Trophoblast cell (in vitro differentiated cells and primary cell): ENCODE data around the gene FLT1.
A peak's percentile ranks its signal among the peaks of the same experiment; 100 is the strongest.

Source experiments
- DNase-seq, 2 donors: peaks; one replicate each; pipeline ENCODE4 v3.0.0-alpha.2; 2016
- H2AFZ ChIP-seq: 2 replicates; pipeline ENCODE4 v1.6.1; 2013; ENCODE audit warnings: low read length, moderate library complexity, mild to moderate bottlenecking; ENCODE audit not compliant: insufficient read depth, poor library complexity
- H2AK5ac ChIP-seq: 2 replicates; pipeline ENCODE4 v1.6.1; 2013; ENCODE audit warnings: mild to moderate bottlenecking, low read length
- H2BK120ac ChIP-seq: 2 replicates; pipeline ENCODE4 v1.6.1; 2013; ENCODE audit warnings: low read length, mild to moderate bottlenecking, moderate library complexity; ENCODE audit not compliant: insufficient read depth, poor library complexity
- H2BK12ac ChIP-seq: 2 replicates; pipeline ENCODE4 v1.6.1; 2013; ENCODE audit warnings: mild to moderate bottlenecking, low read length, moderate library complexity
- H2BK5ac ChIP-seq: 2 replicates; pipeline ENCODE4 v1.6.1; 2013; ENCODE audit warnings: low read length, low read depth, moderate library complexity, mild to moderate bottlenecking; ENCODE audit not compliant: poor library complexity
- H3K14ac ChIP-seq: 2 replicates; pipeline ENCODE4 v1.6.1; 2013; ENCODE audit warnings: mild to moderate bottlenecking, low read length
- H3K18ac ChIP-seq: 2 replicates; pipeline ENCODE4 v1.6.1; 2013; ENCODE audit warnings: mild to moderate bottlenecking, low read length
- H3K23ac ChIP-seq: 2 replicates; pipeline ENCODE4 v1.6.1; 2013; ENCODE audit warnings: low read length
- H3K27ac ChIP-seq: 2 replicates; pipeline ENCODE4 v1.5.1; 2013; ENCODE audit warnings: low read depth, mild to moderate bottlenecking, inconsistent platforms, low read length, moderate library complexity
- H3K27me3 ChIP-seq: 2 replicates; pipeline ENCODE4 v1.6.1; 2013; ENCODE audit warnings: inconsistent platforms, mild to moderate bottlenecking, low read length, moderate library complexity; ENCODE audit not compliant: insufficient read depth
- H3K36me3 ChIP-seq, 2 experiments: 1 replicate in 1 of 2; 2 replicates in 1 of 2; pipeline ENCODE4 v1.6.1; 2013; ENCODE audit warnings: low read length in 2 of 2, mild to moderate bottlenecking in 2 of 2, moderate library complexity in 1 of 2; ENCODE audit not compliant: insufficient read depth in 2 of 2, control insufficient read depth in 1 of 2
- H3K4ac ChIP-seq: 2 replicates; pipeline ENCODE4 v1.6.1; 2013; ENCODE audit warnings: low read depth, mild to moderate bottlenecking, low read length, moderate library complexity
- H3K4me1 ChIP-seq, 2 experiments: 1 replicate in 1 of 2; 2 replicates in 1 of 2; pipeline ENCODE4 v1.6.1; 2013; ENCODE audit warnings: low read length in 2 of 2, mild to moderate bottlenecking in 2 of 2, moderate library complexity in 1 of 2; ENCODE audit not compliant: insufficient read depth in 2 of 2, control insufficient read depth in 1 of 2
- H3K4me2 ChIP-seq: 2 replicates; pipeline ENCODE4 v1.6.1; 2013; ENCODE audit warnings: inconsistent platforms, mild to moderate bottlenecking, low read length, moderate library complexity
- H3K4me3 ChIP-seq: 2 replicates; pipeline ENCODE4 v1.5.1; 2013; ENCODE audit warnings: mild to moderate bottlenecking, low read depth, low read length, inconsistent platforms
- H3K79me1 ChIP-seq: one replicate; pipeline ENCODE4 v1.6.1; 2013; ENCODE audit warnings: low read length
- H3K79me2 ChIP-seq: 2 replicates; pipeline ENCODE4 v1.6.1; 2013; ENCODE audit warnings: low read length, mild to moderate bottlenecking; ENCODE audit not compliant: control insufficient read depth, insufficient read depth, poor library complexity
- H3K9ac ChIP-seq: 2 replicates; pipeline ENCODE4 v1.6.1; 2013; ENCODE audit warnings: mild to moderate bottlenecking, low read length
- H3K9me3 ChIP-seq: 2 replicates; pipeline ENCODE4 v1.6.1; 2013; ENCODE audit warnings: low read depth, mild to moderate bottlenecking, control low read depth, inconsistent platforms, low read length; ENCODE audit not compliant: insufficient read depth
- H4K12ac ChIP-seq: 2 replicates; pipeline ENCODE4 v1.6.1; 2013; ENCODE audit warnings: low read depth, mild to moderate bottlenecking, low read length, moderate library complexity
- H4K8ac ChIP-seq: 2 replicates; pipeline ENCODE4 v1.6.1; 2013; ENCODE audit warnings: low read depth, mild to moderate bottlenecking, low read length, moderate library complexity
- H4K91ac ChIP-seq: one replicate; pipeline ENCODE4 v1.6.1; 2013; ENCODE audit warnings: low read depth, mild to moderate bottlenecking, low read length, moderate library complexity
- WGBS: extraction: QIAGEN DNeasy Blood & Tissue Kit; methylation state at CpG from one replicate; pipeline ENCODE4 v1.1.7; 2013; ENCODE audit warnings: missing lambda C conversion rate; ENCODE audit not compliant: insufficient read length, insufficient coverage; ENCODE audit errors: extremely low coverage; 5-methylcytosine and 5-hydroxymethylcytosine counted together

Gene FLT1

GRCh38 chr13:28423010-28423409 lies 71.9 kb downstream of the FLT1 start:
- Histone ChIP-seq H4K8ac (no peak overlapping the region), H2BK120ac (no peak overlapping the region), H3K4me2 (no peak overlapping the region), H3K36me3 (peaks cover 0 to 2% of the 10 kb centered on the region in 2 experiments), H2BK12ac (no peak overlapping the region), H3K9me3 (no peaks in the 10 kb centered on the region), H3K27me3 (no peaks in the 10 kb centered on the region), H3K18ac (no peak overlapping the region), H2AFZ (no peak overlapping the region), H3K27ac (no peak overlapping the region), H4K12ac (no peak overlapping the region), H2AK5ac (no peak overlapping the region), H3K4me1 (no peaks in the 10 kb centered on the region), H3K14ac (no peak overlapping the region), H3K4me3 (no peak overlapping the region), H3K23ac (no peak overlapping the region), H3K9ac (no peak overlapping the region), H3K79me1 (no peaks in the 10 kb centered on the region), H3K79me2 (no peaks in the 10 kb centered on the region), H2BK5ac (no peak overlapping the region), H4K91ac (no peak overlapping the region), H3K4ac (no peak overlapping the region)
- DNase-seq: no peak
- no CpG with 5 or more reads among the region's 5 CpGs for WGBS

GRCh38 chr13:28421676-28422410 lies 73.1 kb downstream of the FLT1 start:
- no peak overlapping the region for H2BK5ac ChIP-seq
- no peaks in the 10 kb centered on the region for H3K4me1 ChIP-seq
- H3K9me3 ChIP-seq: no peaks in the 10 kb centered on the region
- no peaks in the 10 kb centered on the region for H3K36me3 ChIP-seq
- no peak overlapping the region for H3K14ac ChIP-seq
- H3K4me2 ChIP-seq: no peak overlapping the region
- H3K79me1 ChIP-seq: no peaks in the 10 kb centered on the region
- no peak overlapping the region for H4K8ac ChIP-seq
- WGBS: no CpG with 5 or more reads among the region's 7 CpGs
- H2BK120ac ChIP-seq: no peak overlapping the region
- no peak overlapping the region for H3K23ac ChIP-seq
- no peak overlapping the region for H3K4ac ChIP-seq
- no peak overlapping the region for H2BK12ac ChIP-seq
- no peaks in the 10 kb centered on the region for H3K79me2 ChIP-seq
- no peak overlapping the region for H2AK5ac ChIP-seq
- no peak overlapping the region for H4K91ac ChIP-seq
- H3K4me3 ChIP-seq: no peak overlapping the region
- DNase-seq: no peak
- H3K27me3 ChIP-seq: no peaks in the 10 kb centered on the region
- no peak overlapping the region for H3K18ac ChIP-seq
- H3K9ac ChIP-seq: no peak overlapping the region
- H4K12ac ChIP-seq: no peak overlapping the region
- H2AFZ ChIP-seq: no peak overlapping the region
- H3K27ac ChIP-seq: no peak overlapping the region

- no peak overlapping the region for H3K23ac ChIP-seq
- no peak overlapping the region for H3K9ac ChIP-seq
- H2AFZ ChIP-seq: no peak overlapping the region
- no peak overlapping the region for H3K27ac ChIP-seq
- no peak overlapping the region for H2BK5ac ChIP-seq
- H3K4me1 ChIP-seq: no peaks in the 10 kb centered on the region
- H2BK12ac ChIP-seq: no peak overlapping the region
- no peaks in the 10 kb centered on the region for H3K27me3 ChIP-seq
- no peak overlapping the region for H3K4ac ChIP-seq
- H2BK120ac ChIP-seq: no peak overlapping the region
- no peak overlapping the region for H3K4me2 ChIP-seq
- H3K14ac ChIP-seq: no peak overlapping the region
- no CpG with 5 or more reads among the region's 4 CpGs for WGBS
- no peak overlapping the region for H3K4me3 ChIP-seq
- H4K8ac ChIP-seq: no peak overlapping the region
- no peaks in the 10 kb centered on the region for H3K79me1 ChIP-seq
- DNase-seq: no peak
- no peaks in the 10 kb centered on the region for H3K79me2 ChIP-seq
- no peak overlapping the region for H3K18ac ChIP-seq
- H4K12ac ChIP-seq: no peak overlapping the region
- H4K91ac ChIP-seq: no peak overlapping the region
- H3K9me3 ChIP-seq: no peaks in the 10 kb centered on the region
- no peak overlapping the region for H2AK5ac ChIP-seq
- H3K36me3 ChIP-seq: no peaks in the 10 kb centered on the region
Observed at GRCh38 chr13:28420704-28421103, 74.2 kb downstream of the FLT1 start.

- H3K23ac ChIP-seq: no peak overlapping the region
- no peak overlapping the region for H4K8ac ChIP-seq
- no peaks in the 10 kb centered on the region for H3K9me3 ChIP-seq
- no peaks in the 10 kb centered on the region for H3K36me3 ChIP-seq
- no peaks in the 10 kb centered on the region for H3K27me3 ChIP-seq
- H3K4me3 ChIP-seq: no peak overlapping the region
- peak; percentile 70 to 87 for DNase-seq
- H3K4me1 ChIP-seq: no peaks in the 10 kb centered on the region
- H3K79me2 ChIP-seq: no peaks in the 10 kb centered on the region
- no peak overlapping the region for H3K9ac ChIP-seq
- H4K12ac ChIP-seq: no peak overlapping the region
- no peak overlapping the region for H3K14ac ChIP-seq
- WGBS: no CpG with 5 or more reads among the region's 3 CpGs
- H4K91ac ChIP-seq: no peak overlapping the region
- no peak overlapping the region for H3K4me2 ChIP-seq
- no peak overlapping the region for H2BK12ac ChIP-seq
- no peak overlapping the region for H3K4ac ChIP-seq
- no peak overlapping the region for H3K27ac ChIP-seq
- H3K18ac ChIP-seq: no peak overlapping the region
- H3K79me1 ChIP-seq: no peaks in the 10 kb centered on the region
- no peak overlapping the region for H2BK5ac ChIP-seq
- no peak overlapping the region for H2BK120ac ChIP-seq
- no peak overlapping the region for H2AFZ ChIP-seq
- no peak overlapping the region for H2AK5ac ChIP-seq
Observed at GRCh38 chr13:28415994-28416421, 78.9 kb downstream of the FLT1 start.
